Mammary epithelial cell (primary cell): ENCODE data around the gene FAT1.

ENCODE experiments used
- EZH2 ChIP-seq: IDR thresholded peaks from 2 replicates; pipeline ENCODE4 v1.6.1; 2012; ENCODE audit warnings: low read length, inconsistent platforms, borderline replicate concordance
- TF ChIP-seq, protein P1 (sequence below), 2 donors: IDR thresholded peaks in 1 of 2; conservative IDR thresholded peaks in 1 of 2; 2 replicates each; pipeline ENCODE4 v1.5.1; 2011 to 2012; ENCODE audit warnings: inconsistent platforms in 2 of 2, low read length in 2 of 2, mild to moderate bottlenecking in 2 of 2, control low read depth in 1 of 2, low read depth in 1 of 2; ENCODE audit not compliant: insufficient read depth in 1 of 2; ENCODE audit errors: extremely low read depth in 1 of 2

DNA sequence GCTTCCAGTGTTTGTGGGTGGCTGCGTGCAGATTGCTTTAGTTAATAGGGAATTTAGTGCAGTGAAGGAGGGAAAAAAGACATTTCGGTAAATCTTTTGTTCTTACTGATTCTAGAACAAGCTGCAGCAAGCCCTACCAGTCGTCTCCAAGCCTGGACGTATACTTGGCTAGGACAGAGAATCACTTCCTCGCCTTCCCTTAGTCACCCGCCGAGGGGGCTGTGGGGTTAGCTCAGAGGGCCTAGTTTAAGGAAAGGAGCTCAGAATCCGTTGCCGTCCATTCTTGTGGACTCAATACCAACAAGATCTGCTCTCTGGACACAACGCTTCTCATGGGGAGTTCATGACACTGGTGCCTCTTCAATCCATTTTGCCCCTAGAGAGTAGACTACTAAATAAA is 36.3 kb upstream of the FAT1 start:
- TF ChIP-seq, protein P1, sequence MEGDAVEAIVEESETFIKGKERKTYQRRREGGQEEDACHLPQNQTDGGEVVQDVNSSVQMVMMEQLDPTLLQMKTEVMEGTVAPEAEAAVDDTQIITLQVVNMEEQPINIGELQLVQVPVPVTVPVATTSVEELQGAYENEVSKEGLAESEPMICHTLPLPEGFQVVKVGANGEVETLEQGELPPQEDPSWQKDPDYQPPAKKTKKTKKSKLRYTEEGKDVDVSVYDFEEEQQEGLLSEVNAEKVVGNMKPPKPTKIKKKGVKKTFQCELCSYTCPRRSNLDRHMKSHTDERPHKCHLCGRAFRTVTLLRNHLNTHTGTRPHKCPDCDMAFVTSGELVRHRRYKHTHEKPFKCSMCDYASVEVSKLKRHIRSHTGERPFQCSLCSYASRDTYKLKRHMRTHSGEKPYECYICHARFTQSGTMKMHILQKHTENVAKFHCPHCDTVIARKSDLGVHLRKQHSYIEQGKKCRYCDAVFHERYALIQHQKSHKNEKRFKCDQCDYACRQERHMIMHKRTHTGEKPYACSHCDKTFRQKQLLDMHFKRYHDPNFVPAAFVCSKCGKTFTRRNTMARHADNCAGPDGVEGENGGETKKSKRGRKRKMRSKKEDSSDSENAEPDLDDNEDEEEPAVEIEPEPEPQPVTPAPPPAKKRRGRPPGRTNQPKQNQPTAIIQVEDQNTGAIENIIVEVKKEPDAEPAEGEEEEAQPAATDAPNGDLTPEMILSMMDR (conservative IDR thresholded peaks at IDR 0.05 in 1 of 2, IDR thresholded peaks at IDR 0.05 in 1 of 2; ENCODE audit: extremely low read depth in 1 of 2, insufficient read depth in 1 of 2, low read depth in 1 of 2, low read length in 2 of 2): no peak
- no peak for TF ChIP-seq EZH2
